ENCODE results near the gene STAT4. TPM values are rescaled to one million over a fixed set of nuclear protein-coding genes. Genes with fewer than 3 reads are reported as not detected.

Gene STAT4
- total RNA-seq = 163 TPM

GRCh38 chr2:191150600-191151330 is at the start of gene STAT4:
Gene STAT4, minus strand, starts transcription at chr2:191150994. Its CDS starts 2,791 bp downstream, at chr2:191148203.
- no peaks in the 10 kb centered on the region for H3K9me3 ChIP-seq (ENCODE audit: low read depth, low read length)
- peaks cover 17% of the 10 kb centered on the region for H3K4me1 ChIP-seq (ENCODE audit: insufficient read depth, low read length)
- no peaks in the 10 kb centered on the region for H3K27me3 ChIP-seq (ENCODE audit: insufficient read depth, low read length)
- peak within 1 kb of the TSS; percentile 74 for H3K4me3 ChIP-seq (ENCODE audit: low read length)

GRCh38 chr2:191199929-191200512 is 49.2 kb upstream of the STAT4 start:
- H3K4me3 ChIP-seq (ENCODE audit: low read length) = no peak overlapping the region
- no peaks in the 10 kb centered on the region for H3K9me3 ChIP-seq (ENCODE audit: low read depth, low read length)
- no peaks in the 10 kb centered on the region for H3K27me3 ChIP-seq (ENCODE audit: insufficient read depth, low read length)
- H3K4me1 ChIP-seq (ENCODE audit: insufficient read depth, low read length) = peaks cover 8% of the 10 kb centered on the region

GRCh38 chr2:191198271-191198670 is 47.5 kb upstream of the STAT4 start:
- H3K4me3 ChIP-seq (ENCODE audit: low read length) = no peak overlapping the region
- H3K27me3 ChIP-seq (ENCODE audit: insufficient read depth, low read length) = no peaks in the 10 kb centered on the region
- H3K4me1 ChIP-seq (ENCODE audit: insufficient read depth, low read length) = peaks cover 17% of the 10 kb centered on the region
- H3K9me3 ChIP-seq (ENCODE audit: low read depth, low read length) = no peaks in the 10 kb centered on the region

- no peaks in the 10 kb centered on the region for H3K9me3 ChIP-seq (ENCODE audit: low read depth, low read length)
- H3K4me1 ChIP-seq (ENCODE audit: insufficient read depth, low read length) = peaks cover 10% of the 10 kb centered on the region
- H3K4me3 ChIP-seq (ENCODE audit: low read length) = no peak overlapping the region
- no peaks in the 10 kb centered on the region for H3K27me3 ChIP-seq (ENCODE audit: insufficient read depth, low read length)
Observed at GRCh38 chr2:191197096-191197495, 46.3 kb upstream of the STAT4 start.

GRCh38 chr2:191195021-191195420 is 44.2 kb upstream of the STAT4 start:
- no peak overlapping the region for H3K4me3 ChIP-seq (ENCODE audit: low read length)
- no peaks in the 10 kb centered on the region for H3K9me3 ChIP-seq (ENCODE audit: low read depth, low read length)
- H3K4me1 ChIP-seq (ENCODE audit: insufficient read depth, low read length) = peaks cover 10% of the 10 kb centered on the region
- no peaks in the 10 kb centered on the region for H3K27me3 ChIP-seq (ENCODE audit: insufficient read depth, low read length)

- H3K9me3 ChIP-seq (ENCODE audit: low read depth, low read length) = no peaks in the 10 kb centered on the region
Observed at GRCh38 chr2:191190861-191191552, 40.2 kb upstream of the STAT4 start.

GRCh38 chr2:191190435-191190834 is 39.6 kb upstream of the STAT4 start:
- Histone ChIP-seq H3K27me3 (ENCODE audit: insufficient read depth, low read length) (no peaks in the 10 kb centered on the region), H3K9me3 (ENCODE audit: low read depth, low read length) (no peaks in the 10 kb centered on the region), H3K4me3 (ENCODE audit: low read length) (no peak overlapping the region), H3K4me1 (ENCODE audit: insufficient read depth, low read length) (peaks cover 14% of the 10 kb centered on the region)

More at GRCh38 chr2:191190861-191191552, 40.2 kb upstream of the STAT4 start:
- peaks cover 14% of the 10 kb centered on the region for H3K4me1 ChIP-seq (ENCODE audit: insufficient read depth, low read length)
- H3K27me3 ChIP-seq (ENCODE audit: insufficient read depth, low read length) = no peaks in the 10 kb centered on the region
- H3K4me3 ChIP-seq (ENCODE audit: low read length) = no peak overlapping the region

- Histone ChIP-seq H3K9me3 (ENCODE audit: low read depth, low read length) (no peaks in the 10 kb centered on the region), H3K27me3 (ENCODE audit: insufficient read depth, low read length) (no peaks in the 10 kb centered on the region), H3K4me1 (ENCODE audit: insufficient read depth, low read length) (peaks cover 14% of the 10 kb centered on the region), H3K4me3 (ENCODE audit: low read length) (no peak overlapping the region)
Observed at GRCh38 chr2:191189112-191189635, 38.4 kb upstream of the STAT4 start.

GRCh38 chr2:191188550-191189093 is 37.8 kb upstream of the STAT4 start:
- H3K9me3 ChIP-seq (ENCODE audit: low read depth, low read length) = no peaks in the 10 kb centered on the region
- H3K4me1 ChIP-seq (ENCODE audit: insufficient read depth, low read length) = peaks cover 8% of the 10 kb centered on the region
- no peaks in the 10 kb centered on the region for H3K27me3 ChIP-seq (ENCODE audit: insufficient read depth, low read length)
- H3K4me3 ChIP-seq (ENCODE audit: low read length) = no peak overlapping the region

- no peak overlapping the region for H3K4me3 ChIP-seq (ENCODE audit: low read length)
- H3K9me3 ChIP-seq (ENCODE audit: low read depth, low read length) = no peaks in the 10 kb centered on the region
- peaks cover 4% of the 10 kb centered on the region for H3K4me1 ChIP-seq (ENCODE audit: insufficient read depth, low read length)
- no peaks in the 10 kb centered on the region for H3K27me3 ChIP-seq (ENCODE audit: insufficient read depth, low read length)
Observed at GRCh38 chr2:191187105-191187829, 36.5 kb upstream of the STAT4 start.

- Histone ChIP-seq H3K4me1 (ENCODE audit: insufficient read depth, low read length) (peaks cover 4% of the 10 kb centered on the region), H3K4me3 (ENCODE audit: low read length) (no peak overlapping the region), H3K9me3 (ENCODE audit: low read depth, low read length) (no peaks in the 10 kb centered on the region)
Observed at GRCh38 chr2:191184457-191184856, 33.7 kb upstream of the STAT4 start.

GRCh38 chr2:191183516-191183915 is 32.7 kb upstream of the STAT4 start:
- no peaks in the 10 kb centered on the region for H3K9me3 ChIP-seq (ENCODE audit: low read depth, low read length)
- no peak overlapping the region for H3K4me3 ChIP-seq (ENCODE audit: low read length)
- no peaks in the 10 kb centered on the region for H3K4me1 ChIP-seq (ENCODE audit: insufficient read depth, low read length)

More at GRCh38 chr2:191184457-191184856, 33.7 kb upstream of the STAT4 start:
- no peaks in the 10 kb centered on the region for H3K27me3 ChIP-seq (ENCODE audit: insufficient read depth, low read length)

GRCh38 chr2:191183081-191183480 is 32.3 kb upstream of the STAT4 start:
- no peaks in the 10 kb centered on the region for H3K9me3 ChIP-seq (ENCODE audit: low read depth, low read length)
- no peaks in the 10 kb centered on the region for H3K27me3 ChIP-seq (ENCODE audit: insufficient read depth, low read length)
- no peak overlapping the region for H3K4me3 ChIP-seq (ENCODE audit: low read length)
- no peaks in the 10 kb centered on the region for H3K4me1 ChIP-seq (ENCODE audit: insufficient read depth, low read length)

More at GRCh38 chr2:191183516-191183915, 32.7 kb upstream of the STAT4 start:
- no peaks in the 10 kb centered on the region for H3K27me3 ChIP-seq (ENCODE audit: insufficient read depth, low read length)

- Histone ChIP-seq H3K27me3 (ENCODE audit: insufficient read depth, low read length) (no peaks in the 10 kb centered on the region), H3K9me3 (ENCODE audit: low read depth, low read length) (no peaks in the 10 kb centered on the region), H3K4me1 (ENCODE audit: insufficient read depth, low read length) (no peaks in the 10 kb centered on the region), H3K4me3 (ENCODE audit: low read length) (no peak overlapping the region)
Observed at GRCh38 chr2:191180713-191181112, 29.9 kb upstream of the STAT4 start.

Measured in mononuclear cell (primary cell).